Stimulated activated CD4-positive, alpha-beta T cell treated with anti-CD3 and anti-CD28 coated beads, Interleukin-4, amount 100 ng/mL, for 1 hour (primary cell): ENCODE measurements around the gene VPS9D1.

Source experiments
- DNase-seq: peaks from one replicate; pipeline ENCODE4 v3.0.0-alpha.2; 2020

VPS9D1 gene

GRCh38 chr16:89732142-89732917, 11.6 kb upstream of the VPS9D1 start:
- no peak for DNase-seq

GRCh38 chr16:89730610-89731234, 10.0 kb upstream of the VPS9D1 start:
- no peak for DNase-seq

- DNase-seq: no peak
Measured at GRCh38 chr16:89729863-89730593, 9.3 kb upstream of the VPS9D1 start.

- DNase-seq: no peak
Measured at GRCh38 chr16:89729293-89729692, 8.6 kb upstream of the VPS9D1 start.

- no peak for DNase-seq
Measured at GRCh38 chr16:89727406-89728120, 6.9 kb upstream of the VPS9D1 start.

GRCh38 chr16:89723279-89724250, 2.9 kb upstream of the VPS9D1 start:
- peak; percentile 64 for DNase-seq

GRCh38 chr16:89722392-89723278, 1.9 kb upstream of the VPS9D1 start:
- DNase-seq: peak; percentile 52

- DNase-seq: peak; percentile 82
Measured at GRCh38 chr16:89721546-89722391, 1.1 kb upstream of the VPS9D1 start.

- DNase-seq: no peak
Measured at GRCh38 chr16:89720551-89720812, 216 bp downstream of the VPS9D1 start.

GRCh38 chr16:89717688-89718505, 2.8 kb downstream of the VPS9D1 start:
- no peak for DNase-seq

- no peak for DNase-seq
Measured at GRCh38 chr16:89716916-89717687, 3.6 kb downstream of the VPS9D1 start.

GRCh38 chr16:89716493-89716892, 4.2 kb downstream of the VPS9D1 start:
- no peak for DNase-seq

GRCh38 chr16:89712274-89712781, 8.4 kb downstream of the VPS9D1 start:
- no peak for DNase-seq

GRCh38 chr16:89711601-89712273, 9.0 kb downstream of the VPS9D1 start:
- peak; percentile 75 for DNase-seq

GRCh38 chr16:89710709-89711564, 9.8 kb downstream of the VPS9D1 start:
- DNase-seq: no peak

- DNase-seq: no peak
Measured at GRCh38 chr16:89709716-89710432, 10.8 kb downstream of the VPS9D1 start.
